Liver (tissue), 9 donors: ENCODE data around the gene ALDH1A1. TPM values are rescaled to one million over a fixed set of nuclear protein-coding genes. Genes with fewer than 3 reads are reported as not detected.

Experiments used
- DNase-seq: peaks from one replicate; pipeline ENCODE4 v3.0.0-alpha.2; 2017; ENCODE audit warnings: low spot score
- H3K27ac ChIP-seq, 2 donors: one replicate each; pipeline ENCODE4 v1.7.0; 2013; ENCODE audit warnings: inconsistent platforms in 2 of 2, low read length in 2 of 2, control low read depth in 1 of 2, low read depth in 1 of 2, mild to moderate bottlenecking in 1 of 2
- H3K27me3 ChIP-seq, 4 donors: one replicate each; pipeline versions ENCODE4 v1.6.1 to v1.7.0; 2013; ENCODE audit warnings: low read length in 3 of 4, inconsistent platforms in 1 of 4, mild to moderate bottlenecking in 1 of 4, moderate library complexity in 1 of 4; ENCODE audit not compliant: control insufficient read depth in 4 of 4, insufficient read depth in 4 of 4
- H3K36me3 ChIP-seq, 4 donors: one replicate each; pipeline versions ENCODE4 v1.6.1 to v1.7.0; 2013; ENCODE audit warnings: low read length in 3 of 4, mild to moderate bottlenecking in 3 of 4, low read depth in 1 of 4, moderate library complexity in 1 of 4; ENCODE audit not compliant: control insufficient read depth in 4 of 4, insufficient read depth in 3 of 4
- H3K4me1 ChIP-seq, 4 donors: one replicate each; pipeline versions ENCODE4 v1.6.1 to v1.7.0; 2013; ENCODE audit warnings: low read length in 3 of 4, mild to moderate bottlenecking in 3 of 4, moderate library complexity in 1 of 4; ENCODE audit not compliant: control insufficient read depth in 4 of 4, insufficient read depth in 4 of 4
- H3K4me3 ChIP-seq, 3 donors: one replicate each; pipeline versions ENCODE4 v1.6.1 to v1.7.0; 2013; ENCODE audit warnings: low read length in 3 of 3, control low read depth in 1 of 3, low read depth in 1 of 3, mild to moderate bottlenecking in 1 of 3
- H3K9ac ChIP-seq, 2 donors: one replicate each; pipeline ENCODE4 v1.7.0; 2013; ENCODE audit warnings: low read length in 2 of 2, mild to moderate bottlenecking in 2 of 2, moderate library complexity in 2 of 2, control low read depth in 1 of 2, low read depth in 1 of 2
- H3K9me3 ChIP-seq, 4 donors: one replicate each; pipeline versions ENCODE4 v1.6.1 to v1.7.0; 2013; ENCODE audit warnings: low read length in 3 of 4; ENCODE audit not compliant: control insufficient read depth in 4 of 4
- ATF3 ChIP-seq: IDR thresholded peaks from 2 replicates; pipeline ENCODE4 v1.6.1; 2016; ENCODE audit warnings: antibody characterized with exemption
- CTCF ChIP-seq: fragments of 150-350 bp; IDR thresholded peaks from 2 replicates; pipeline ENCODE4 v1.5.1; 2017; ENCODE audit warnings: improper control_type of control experiment, low read depth, low read length; ENCODE audit not compliant: missing input control
- EGR1 ChIP-seq, 2 donors: IDR thresholded peaks; 2 replicates each; pipeline ENCODE4 v1.6.1; 2016 to 2018; ENCODE audit warnings: antibody characterized with exemption in 2 of 2, low read depth in 2 of 2
- FOXA1 ChIP-seq: IDR thresholded peaks from 2 replicates; pipeline ENCODE4 v1.6.1; 2016; ENCODE audit warnings: antibody characterized with exemption
- FOXA2 ChIP-seq: IDR thresholded peaks from 2 replicates; pipeline ENCODE4 v1.6.1; 2016; ENCODE audit warnings: antibody characterized with exemption
- HNF4A ChIP-seq, 2 donors: conservative IDR thresholded peaks; 2 replicates each; pipeline ENCODE4 v1.6.1; 2016; ENCODE audit warnings: antibody characterized with exemption in 2 of 2, mild to moderate bottlenecking in 2 of 2
- HNF4G ChIP-seq: IDR thresholded peaks from 2 replicates; pipeline ENCODE4 v1.6.1; 2016; ENCODE audit warnings: antibody characterized with exemption
- JUND ChIP-seq, 2 donors: IDR thresholded peaks; 2 replicates each; pipeline ENCODE4 v1.6.1; 2016; ENCODE audit warnings: antibody characterized with exemption in 2 of 2
- MAX ChIP-seq: IDR thresholded peaks from 2 replicates; pipeline ENCODE4 v1.6.1; 2016; ENCODE audit warnings: antibody characterized with exemption
- NR2F2 ChIP-seq: IDR thresholded peaks from 2 replicates; pipeline ENCODE4 v1.6.1; 2016; ENCODE audit warnings: antibody characterized with exemption
- RAD21 ChIP-seq, 2 donors: IDR thresholded peaks; 2 replicates each; pipeline ENCODE4 v1.6.1; 2016; ENCODE audit warnings: antibody characterized with exemption in 2 of 2, mild to moderate bottlenecking in 2 of 2
- REST ChIP-seq: IDR thresholded peaks from 2 replicates; pipeline ENCODE4 v1.6.1; 2016; ENCODE audit warnings: antibody characterized with exemption, mild to moderate bottlenecking
- RXRA ChIP-seq, 2 donors: IDR thresholded peaks; 2 replicates each; pipeline ENCODE4 v1.6.1; 2017 to 2018; ENCODE audit warnings: antibody characterized with exemption in 2 of 2, mild to moderate bottlenecking in 1 of 2
- SP1 ChIP-seq: IDR thresholded peaks from 2 replicates; pipeline ENCODE4 v1.6.1; 2018; ENCODE audit warnings: antibody characterized with exemption, mild to moderate bottlenecking
- TAF1 ChIP-seq: conservative IDR thresholded peaks from 2 replicates; pipeline ENCODE4 v1.6.1; 2016; ENCODE audit warnings: antibody characterized with exemption, mild to moderate bottlenecking
- ZBTB33 ChIP-seq: IDR thresholded peaks from 2 replicates; pipeline ENCODE4 v1.6.1; 2016; ENCODE audit warnings: antibody characterized with exemption
- WGBS: extraction: QIAGEN DNeasy Blood & Tissue Kit; methylation state at CpG from one replicate; pipeline ENCODE4 v1.1.7; 2013; 5-methylcytosine and 5-hydroxymethylcytosine counted together
- polyA plus RNA-seq, 2 donors: library from polyadenylated mRNA; stranded (reverse) in 1 of 2; unstranded in 1 of 2; fragments of 200-250 nt in 1 of 2; fragments of >200 nt in 1 of 2; fragmentation: Nextera tagmentation in 1 of 2; extraction: Ambion mirVana in 1 of 2; gene quantifications; one replicate each; pipeline versions ENCODE4 v1.2.1 to v1.2.3, GENCODE V29; 2013 to 2015
- total RNA-seq, 2 donors: library from RNA; depleted of rRNA; stranded (reverse); fragments of >200 nt; gene quantifications; one replicate each; pipeline ENCODE4 v1.2.3, GENCODE V29; 2014
- donor health status: healthy.
- donor health status: healthy.
- donor health status: healthy.
- donor health status: healthy.
- donor health status: healthy.

The ALDH1A1 gene
- total and polyA plus RNA-seq, 4 donors = 118 to 433 (median 193) TPM

- WGBS = 96% methylated on average over 2 of the region's 2 CpGs
- DNase-seq = no peak
- H3K27me3 ChIP-seq = no peaks in the 10 kb centered on the region
Observed at GRCh38 chr9:72991772-72992171, 38.9 kb upstream of the ALDH1A1 start.

More at GRCh38 chr9:72991772-72992171, 38.9 kb upstream of the ALDH1A1 start:
- Histone ChIP-seq H3K4me1 (peaks cover 4 to 27% (median 11%) of the 10 kb centered on the region in 4 donors), H3K36me3 (no peaks in the 10 kb centered on the region), H3K27ac (no peak overlapping the region), H3K9me3 (no peaks in the 10 kb centered on the region), H3K9ac (no peak overlapping the region), H3K4me3 (no peak overlapping the region)
- TF ChIP-seq ZBTB33 (no peak), JUND (IDR thresholded peaks at IDR 0.05) (no peak), TAF1 (no peak), RAD21 (IDR thresholded peaks at IDR 0.05) (no peak), EGR1 (IDR thresholded peaks at IDR 0.05; ENCODE audit: low read depth in 2 of 2) (no peak), SP1 (no peak), HNF4A (conservative IDR thresholded peaks at IDR 0.05) (no peak), FOXA1 (no peak), RXRA (IDR thresholded peaks at IDR 0.05) (no peak), CTCF (no peak), REST (no peak), MAX (no peak), NR2F2 (no peak), HNF4G (no peak), ATF3 (no peak), FOXA2 (no peak)
